Stimulated activated CD4-positive, alpha-beta T cell treated with anti-CD3 and anti-CD28 coated beads, Interleukin-2, amount 100 ng/mL, for 4 hours (primary cell): ENCODE data around the gene MCCD1.
"Not testable (repeated sequence)": the region's sequence is repeated elsewhere in the genome, so short reads cannot be mapped to it uniquely, and the experiment has no call there.

ENCODE experiments used
- DNase-seq: peaks from one replicate; pipeline ENCODE4 v3.0.0-alpha.2; 2020; ENCODE audit warnings: low read depth

The MCCD1 gene

DNA sequence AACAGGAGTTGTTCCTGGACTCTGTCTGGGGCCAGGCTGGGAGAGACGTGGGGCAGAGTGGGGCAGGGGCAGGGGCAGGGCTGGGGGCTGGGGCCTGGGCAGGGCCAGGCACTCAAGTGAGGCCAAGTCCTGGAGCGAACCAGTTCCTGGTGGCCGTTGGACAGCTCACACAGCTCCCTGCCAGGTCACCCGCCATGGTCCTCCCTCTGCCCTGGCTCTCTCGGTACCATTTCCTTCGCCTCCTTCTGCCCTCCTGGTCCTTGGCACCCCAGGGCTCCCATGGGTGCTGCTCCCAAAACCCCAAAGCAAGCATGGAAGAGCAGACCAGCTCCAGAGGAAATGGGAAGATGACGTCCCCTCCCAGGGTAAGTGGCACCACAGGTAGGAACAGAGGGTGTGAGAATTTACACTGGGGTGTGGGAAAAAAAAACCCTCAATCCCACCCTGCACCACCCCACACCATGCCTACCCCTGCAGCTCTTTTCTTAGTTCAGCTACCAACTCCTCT, at the start of gene MCCD1:
Gene MCCD1, plus strand, starts transcription at position 142 of the 508 bp plus-strand sequence. Its CDS starts 53 bp downstream, at position 195.
- no peak for DNase-seq

DNA sequence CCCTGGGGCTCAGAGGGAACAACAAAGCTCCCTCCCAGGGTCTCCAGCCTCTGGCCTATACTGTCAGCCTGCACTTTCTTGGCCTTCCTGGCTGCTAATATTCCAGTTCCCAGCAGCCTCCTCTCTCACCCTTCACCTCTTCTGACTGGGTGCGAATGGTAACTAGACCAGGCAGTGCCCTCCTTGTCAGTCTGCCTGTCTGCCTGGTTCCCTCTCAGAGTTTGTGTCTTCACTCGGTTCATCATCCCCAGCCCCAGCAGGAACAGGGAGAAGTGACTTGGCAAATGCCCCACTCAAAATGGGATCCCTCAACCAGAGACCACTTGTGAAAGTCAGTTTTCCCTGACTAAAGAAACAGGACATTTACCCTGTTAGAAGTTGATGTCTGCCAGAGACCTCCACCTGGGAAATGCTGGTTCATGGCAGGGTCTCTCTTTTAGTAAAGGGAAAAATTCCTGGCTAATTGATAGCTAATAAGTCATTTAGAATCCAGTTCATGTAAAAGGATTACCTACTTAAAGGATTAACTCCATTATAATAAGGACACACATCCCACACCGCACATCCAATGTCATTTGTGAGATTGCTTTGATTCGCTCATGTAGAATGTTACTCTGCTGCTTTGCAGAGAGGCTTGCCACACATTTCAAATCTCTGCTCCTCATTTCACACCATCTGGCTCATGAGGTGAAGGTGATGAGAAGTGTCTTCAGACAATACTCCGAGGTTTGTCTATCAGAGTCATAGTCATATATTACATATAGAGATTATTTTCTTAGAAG, 49.4 kb upstream of the MCCD1 start:
- DNase-seq, result no peak

- no peak for DNase-seq
Observed at GRCh38 chr6:31479933-31480535, 48.7 kb upstream of the MCCD1 start.

DNA sequence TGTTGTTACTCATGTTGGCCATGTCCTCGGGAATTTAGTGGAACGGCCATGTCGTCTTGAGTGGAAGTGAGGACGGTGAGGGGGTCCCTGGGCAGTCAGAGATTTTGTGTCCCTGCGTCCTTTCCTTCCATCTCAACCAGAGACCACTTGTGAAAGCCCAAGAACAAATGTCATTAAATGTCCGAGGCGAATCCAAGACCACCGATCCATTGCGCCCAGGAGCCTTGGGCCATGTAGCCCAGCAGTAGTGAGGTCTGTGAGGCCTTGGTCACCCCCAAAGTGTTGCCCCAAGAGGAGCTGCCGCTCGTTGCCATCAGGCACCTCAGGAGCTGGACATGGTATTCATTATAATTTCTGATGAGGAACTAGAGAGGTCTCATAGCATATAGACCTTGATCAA, 48.2 kb upstream of the MCCD1 start:
- DNase-seq, result no peak

DNA sequence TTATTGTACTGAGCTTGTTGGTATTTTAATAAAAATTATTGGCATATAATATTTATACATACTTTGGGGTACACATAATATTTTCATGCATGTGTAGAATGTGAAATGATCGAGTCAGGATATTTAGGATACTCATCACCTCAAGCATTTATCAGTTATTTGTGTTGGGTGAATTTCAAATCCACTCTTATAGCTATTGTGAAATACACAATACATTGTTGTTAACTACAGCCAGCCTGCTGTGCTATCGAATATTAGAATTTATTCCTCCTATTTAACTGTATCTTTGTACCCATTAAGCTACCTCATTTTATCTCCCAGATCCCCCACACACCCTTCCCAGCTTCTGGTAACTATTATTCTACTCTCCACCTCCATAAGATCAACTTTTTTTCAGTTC, 45.4 kb upstream of the MCCD1 start:
- no peak for DNase-seq

GRCh38 chr6:31485055-31485454, 43.7 kb upstream of the MCCD1 start:
- no peak for DNase-seq

DNA sequence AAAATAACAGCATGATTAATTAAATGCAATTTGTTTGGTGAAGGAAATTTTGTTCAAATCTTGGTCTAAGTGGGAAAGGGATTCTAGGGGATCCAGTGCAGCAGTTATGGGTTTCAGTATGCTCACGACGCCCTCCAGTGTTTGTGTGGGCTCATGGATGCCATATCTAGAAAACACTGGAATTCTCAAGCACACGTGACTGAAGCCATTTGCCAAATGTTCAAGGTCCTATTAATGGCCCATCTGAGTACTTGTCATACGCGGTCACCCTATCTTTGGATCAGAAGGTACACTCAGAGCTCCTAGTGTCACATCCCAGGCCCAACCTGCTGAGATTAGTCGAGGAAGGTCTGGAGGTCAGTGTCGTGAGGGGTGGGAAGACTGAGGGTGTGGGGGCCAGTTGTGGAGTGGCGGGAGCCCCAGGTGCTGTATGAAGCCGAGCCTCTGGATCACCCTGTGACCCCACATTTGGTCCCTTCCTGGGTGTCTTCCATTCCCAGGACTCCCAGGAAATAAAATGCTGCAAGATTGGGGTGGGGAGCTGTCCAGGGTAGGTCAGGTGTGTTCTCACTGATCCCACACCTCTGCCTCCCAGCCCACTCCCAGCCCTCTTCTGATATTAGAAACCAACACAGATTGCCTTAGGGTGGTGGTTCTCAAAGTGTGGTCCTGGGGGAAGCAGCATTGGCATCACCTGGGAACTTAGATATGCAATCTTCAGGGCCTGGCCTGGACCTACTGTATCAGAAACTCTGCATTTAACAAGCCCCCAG, 42.5 kb upstream of the MCCD1 start:
- not testable (repeated sequence) for DNase-seq

DNA sequence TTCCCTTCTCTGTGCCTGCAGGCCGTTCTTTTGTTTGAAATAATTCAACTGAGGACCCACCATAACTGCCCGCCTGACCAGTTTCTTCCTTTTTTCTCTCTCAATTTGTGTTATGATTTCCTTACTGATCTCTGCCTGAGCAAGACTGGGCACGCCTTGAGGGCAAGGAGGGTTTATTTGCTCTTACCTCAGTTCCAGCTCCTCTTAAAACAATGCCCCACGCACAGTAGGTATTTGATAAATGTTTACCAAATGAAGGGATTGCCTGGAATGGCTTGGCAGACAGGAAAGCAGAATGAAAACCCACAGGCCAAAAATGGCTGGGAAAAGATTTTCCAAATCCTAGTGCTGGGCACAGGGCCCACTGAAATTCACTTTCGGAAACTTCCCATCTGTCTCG, 41.1 kb upstream of the MCCD1 start:
- DNase-seq, result not testable (repeated sequence)

DNA sequence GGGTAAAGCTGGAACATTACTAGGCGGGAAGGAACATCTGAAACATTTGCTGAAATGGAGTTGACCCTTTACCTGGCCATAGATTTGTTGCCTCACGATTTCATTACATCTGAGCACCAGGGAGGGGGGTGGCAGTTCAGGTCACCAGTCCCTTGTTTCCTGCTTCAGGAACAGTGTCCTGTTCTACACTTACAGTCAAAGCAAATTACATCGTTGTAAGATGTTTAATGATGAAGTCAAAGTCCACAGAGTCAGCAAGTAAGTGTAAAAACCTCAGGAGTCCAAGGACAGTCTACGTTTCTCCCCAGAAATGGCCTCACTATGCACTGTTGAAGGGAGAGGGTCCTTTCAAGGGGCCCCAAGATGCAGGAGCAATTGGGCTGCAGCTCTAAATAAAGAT, 39.7 kb upstream of the MCCD1 start:
- no peak for DNase-seq

DNA sequence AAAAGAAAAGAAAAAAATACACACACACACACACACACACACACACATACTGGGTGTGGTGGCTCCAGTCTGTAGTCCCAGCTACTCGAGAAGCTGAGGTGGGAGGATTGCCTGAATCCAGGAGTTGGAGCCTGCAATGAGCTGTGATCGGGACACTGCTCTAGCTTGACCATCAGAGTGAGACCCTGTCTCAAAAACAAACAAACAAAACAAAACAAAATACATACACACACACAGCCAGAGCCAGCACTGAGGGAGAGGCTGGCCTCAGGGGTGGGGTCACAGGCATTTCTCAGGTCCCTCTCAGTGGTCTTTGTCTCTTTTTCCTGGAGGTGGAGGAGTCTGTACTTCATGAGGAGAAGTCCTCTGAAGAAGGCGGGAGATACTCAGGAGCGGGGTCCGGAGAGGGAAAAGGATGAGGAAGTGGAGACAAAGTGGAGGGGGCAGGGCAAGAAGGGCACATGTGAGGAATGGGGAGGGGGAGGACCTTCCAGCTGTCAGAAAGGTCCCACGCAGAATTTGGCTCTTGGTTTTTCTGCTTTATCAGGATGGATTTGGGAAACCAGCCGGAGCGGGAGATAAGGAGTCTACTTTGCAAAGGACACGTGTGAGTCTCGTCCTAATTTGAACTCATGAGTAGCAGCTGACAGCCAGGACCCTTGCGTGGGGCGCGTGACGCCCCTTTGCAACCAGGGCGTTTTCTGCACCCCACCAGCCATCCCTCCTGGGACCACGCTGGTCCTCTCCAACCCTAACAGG, 38.5 kb upstream of the MCCD1 start:
- no peak for DNase-seq

GRCh38 chr6:31493550-31493874, 35.2 kb upstream of the MCCD1 start:
- DNase-seq, result not testable (repeated sequence)

DNA sequence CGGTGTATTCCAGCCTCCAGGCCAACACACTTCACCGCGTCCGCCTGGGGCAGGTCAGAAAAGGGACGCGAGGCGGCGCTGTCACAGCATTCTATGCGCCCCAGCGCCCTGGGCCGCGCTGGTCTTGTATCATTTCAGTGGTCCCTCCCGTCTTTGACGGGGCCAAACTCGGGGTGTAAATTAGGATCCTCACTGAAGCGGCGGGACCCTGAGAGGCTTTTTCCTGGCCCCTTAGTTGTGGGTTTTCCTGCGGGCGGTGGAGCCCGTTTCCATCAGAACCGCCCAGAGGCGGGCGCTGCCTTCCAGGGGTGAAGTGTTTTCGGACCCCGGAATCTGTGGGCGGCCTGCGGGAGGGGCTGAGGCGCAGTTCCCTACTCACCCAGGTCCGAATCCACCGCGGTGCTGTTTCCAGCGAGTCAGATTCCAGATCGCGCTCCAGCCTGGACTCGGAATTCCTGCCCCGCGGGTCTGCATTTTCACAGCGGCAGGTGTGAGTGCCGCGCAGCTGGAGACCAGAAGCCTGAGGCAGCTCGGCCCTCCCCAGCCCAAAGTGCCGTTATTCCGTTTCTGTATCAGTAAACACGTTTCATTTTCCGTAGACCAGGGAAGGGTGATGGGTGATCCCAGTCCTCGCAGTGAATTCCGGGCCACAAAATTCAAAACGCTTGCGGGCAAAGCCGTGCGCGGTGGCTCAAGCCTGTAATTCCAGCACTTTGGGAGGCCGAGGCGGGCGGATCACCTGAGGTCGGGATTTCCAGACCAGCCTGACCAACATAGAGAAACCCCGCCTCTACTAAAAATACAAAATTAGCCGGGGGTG, 34.7 kb upstream of the MCCD1 start:
- DNase-seq, result peak; percentile 52

DNA sequence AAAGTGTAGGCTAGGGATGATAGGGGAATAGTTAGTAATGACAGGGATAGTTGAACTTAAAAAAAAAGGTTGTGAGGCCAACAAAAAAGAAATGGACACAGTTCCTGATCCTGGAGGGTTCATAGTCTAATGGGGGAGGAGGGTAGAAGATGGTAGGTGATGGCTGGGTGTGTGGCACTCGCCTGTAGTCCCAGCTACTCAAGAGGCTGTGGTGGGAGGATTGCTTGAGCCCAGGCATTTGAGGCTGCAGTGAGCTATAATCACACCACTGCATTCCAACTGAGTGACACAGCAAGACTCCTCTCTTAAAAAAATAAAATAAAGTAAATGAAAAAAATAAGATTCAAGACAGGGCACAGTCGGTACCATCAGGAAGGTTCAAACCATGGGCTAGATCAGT, 33.2 kb upstream of the MCCD1 start:
- no peak for DNase-seq

- DNase-seq, result not testable (repeated sequence)
Observed at GRCh38 chr6:31496826-31497225, 31.9 kb upstream of the MCCD1 start.

GRCh38 chr6:31497531-31498476, 31.0 kb upstream of the MCCD1 start, which contains the start of gene MICB:
MICB (plus strand) TSS chr6:31498145; CDS start chr6:31498194, 49 bp downstream.
- peak; percentile 77 for DNase-seq

- DNase-seq, result no peak
Observed at GRCh38 chr6:31498748-31499147, 30.0 kb upstream of the MCCD1 start.

DNA sequence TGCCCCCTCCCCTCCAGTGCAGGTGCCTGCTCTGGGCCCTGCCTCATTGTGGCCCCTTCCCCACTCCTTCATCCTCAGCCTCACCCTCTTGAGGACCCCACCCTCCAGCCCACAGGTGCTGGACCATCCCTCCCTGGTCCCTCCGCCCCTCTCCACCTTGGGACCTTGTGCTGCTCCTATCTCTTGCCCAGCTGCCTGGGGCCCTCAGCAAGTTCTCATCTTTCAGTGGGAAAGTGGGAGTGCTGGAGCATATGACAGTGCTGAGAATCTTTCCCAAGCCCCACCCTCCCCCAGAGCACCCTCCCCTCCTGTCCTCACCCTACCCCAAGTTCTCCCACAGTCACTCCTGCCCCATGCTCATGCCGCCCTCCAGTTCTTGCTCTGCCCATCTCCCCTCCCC, 29.1 kb upstream of the MCCD1 start:
- DNase-seq, result not testable (repeated sequence)

- DNase-seq, result no peak
Observed at GRCh38 chr6:31502586-31502985, 26.2 kb upstream of the MCCD1 start.

GRCh38 chr6:31509036-31509435, 19.7 kb upstream of the MCCD1 start:
- not testable (repeated sequence) for DNase-seq

DNA sequence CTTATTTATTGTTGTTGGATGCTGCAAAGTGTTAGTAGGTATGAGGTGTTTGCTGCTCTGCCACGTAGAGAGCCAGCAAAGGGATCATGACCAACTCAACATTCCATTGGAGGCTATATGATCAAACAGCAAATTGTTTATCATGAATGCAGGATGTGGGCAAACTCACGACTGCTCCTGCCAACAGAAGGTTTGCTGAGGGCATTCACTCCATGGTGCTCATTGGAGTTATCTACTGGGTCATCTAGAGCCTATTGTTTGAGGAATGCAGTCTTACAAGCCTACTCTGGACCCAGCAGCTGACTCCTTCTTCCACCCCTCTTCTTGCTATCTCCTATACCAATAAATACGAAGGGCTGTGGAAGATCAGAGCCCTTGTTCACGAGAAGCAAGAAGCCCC, 18.8 kb upstream of the MCCD1 start:
- no peak for DNase-seq
